Activated T-helper 1 cell treated with Interleukin-2 at 50 U/mL for 16 hours (primary cell): Measurements from ENCODE around the gene SCN4A.
"Not testable (repeated sequence)": the region's sequence is repeated elsewhere in the genome, so short reads cannot be mapped to it uniquely, and the experiment has no call there.

Source experiments
- DNase-seq: peaks from one replicate; pipeline ENCODE4 v3.0.0-alpha.2; 2020; ENCODE audit warnings: low read depth

SCN4A gene

DNA sequence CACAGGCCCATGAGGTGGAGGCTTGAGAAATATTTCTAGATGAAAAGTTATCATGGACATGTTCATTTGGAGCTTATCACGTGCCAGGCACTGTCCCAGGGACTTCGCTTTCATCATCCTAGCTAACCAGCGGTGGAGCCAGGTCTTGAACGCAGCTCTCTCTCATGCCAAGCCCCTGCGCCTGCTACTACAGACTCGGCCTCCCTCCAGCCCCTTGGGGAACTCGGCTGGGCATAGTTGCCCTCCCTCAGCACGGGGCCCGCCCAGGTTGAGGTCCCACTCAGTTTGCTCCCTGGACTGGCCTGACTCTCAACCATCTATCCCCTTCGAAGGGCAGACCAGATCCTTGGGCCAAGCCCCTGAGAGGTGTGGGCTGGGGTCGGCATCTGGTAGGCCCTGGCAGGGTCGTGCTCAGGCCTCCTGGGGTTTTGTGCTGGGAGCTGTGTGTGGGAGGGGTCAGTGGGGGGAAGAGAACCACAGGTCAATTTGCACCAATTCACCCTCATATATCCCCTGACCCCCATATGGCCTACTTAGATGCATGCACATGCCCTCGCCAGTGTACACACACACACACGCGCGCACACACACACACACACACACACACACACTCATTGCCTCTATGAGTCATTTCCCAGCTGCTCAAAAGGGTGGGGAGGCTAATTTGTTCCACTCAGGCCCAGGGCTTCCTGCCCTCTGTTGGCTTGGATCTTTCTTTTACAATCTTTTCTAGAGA is 12.1 kb upstream of the SCN4A start:
- DNase-seq: peak; percentile 35

DNA sequence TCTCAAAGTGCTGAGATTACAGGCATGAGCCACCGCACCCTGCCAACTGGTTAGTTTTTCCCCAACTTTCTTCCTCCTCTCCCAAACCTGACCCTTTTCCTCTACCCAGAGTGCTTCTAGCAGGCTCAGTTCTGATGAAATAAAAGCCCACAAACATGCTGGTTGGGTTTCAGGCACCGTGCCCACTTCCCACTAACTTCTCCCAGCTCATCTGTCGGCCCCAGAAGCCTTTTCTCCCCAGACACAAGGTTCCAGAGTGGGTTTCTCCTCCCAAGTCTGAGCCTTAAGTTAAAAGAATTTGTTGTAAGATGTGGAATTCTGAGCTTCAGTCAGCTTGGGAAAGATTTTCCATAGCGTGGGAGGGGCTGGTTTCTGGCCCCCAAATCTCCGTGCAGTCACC is 11.5 kb upstream of the SCN4A start:
- DNase-seq: no peak

DNA sequence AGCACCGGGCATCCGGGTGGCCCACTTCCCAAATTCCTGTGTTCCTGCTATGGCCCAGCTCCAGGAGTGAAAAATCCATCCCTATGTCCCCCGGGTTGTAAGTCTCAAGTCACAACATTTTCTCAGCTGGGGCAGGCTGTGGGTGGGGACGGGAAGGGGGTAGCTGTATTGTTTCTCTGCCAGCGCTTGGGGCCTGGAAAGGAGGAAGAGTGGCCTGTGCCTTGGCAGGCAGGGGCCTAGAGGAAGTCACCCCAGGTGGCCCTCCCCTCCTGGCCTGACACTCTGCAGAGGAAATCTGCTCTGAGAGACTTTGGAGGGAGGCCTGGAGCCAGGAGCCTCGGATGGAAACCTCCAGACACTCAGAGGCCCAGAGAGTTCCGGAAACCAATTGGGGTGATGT is 10.6 kb upstream of the SCN4A start:
- no peak for DNase-seq

DNA sequence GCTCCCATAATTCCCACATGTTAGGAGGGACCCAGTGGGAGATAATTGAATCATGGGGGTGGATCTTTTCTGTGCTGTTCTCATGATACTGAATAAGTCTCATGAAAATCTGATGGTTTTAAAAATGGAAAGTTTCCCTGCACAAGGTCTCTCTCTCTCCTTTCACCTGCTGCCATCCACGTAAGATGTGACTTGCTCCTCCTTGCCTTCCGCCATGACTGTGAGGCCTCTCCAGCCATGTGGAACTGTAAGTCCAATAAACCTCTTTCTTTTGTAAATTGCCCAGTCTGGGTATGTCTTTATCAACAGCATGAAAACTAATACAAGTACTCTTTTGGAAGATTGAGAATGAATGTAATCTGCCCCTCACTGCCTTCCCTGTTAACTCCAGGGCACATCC is 9.9 kb upstream of the SCN4A start:
- DNase-seq: not testable (repeated sequence)

DNA sequence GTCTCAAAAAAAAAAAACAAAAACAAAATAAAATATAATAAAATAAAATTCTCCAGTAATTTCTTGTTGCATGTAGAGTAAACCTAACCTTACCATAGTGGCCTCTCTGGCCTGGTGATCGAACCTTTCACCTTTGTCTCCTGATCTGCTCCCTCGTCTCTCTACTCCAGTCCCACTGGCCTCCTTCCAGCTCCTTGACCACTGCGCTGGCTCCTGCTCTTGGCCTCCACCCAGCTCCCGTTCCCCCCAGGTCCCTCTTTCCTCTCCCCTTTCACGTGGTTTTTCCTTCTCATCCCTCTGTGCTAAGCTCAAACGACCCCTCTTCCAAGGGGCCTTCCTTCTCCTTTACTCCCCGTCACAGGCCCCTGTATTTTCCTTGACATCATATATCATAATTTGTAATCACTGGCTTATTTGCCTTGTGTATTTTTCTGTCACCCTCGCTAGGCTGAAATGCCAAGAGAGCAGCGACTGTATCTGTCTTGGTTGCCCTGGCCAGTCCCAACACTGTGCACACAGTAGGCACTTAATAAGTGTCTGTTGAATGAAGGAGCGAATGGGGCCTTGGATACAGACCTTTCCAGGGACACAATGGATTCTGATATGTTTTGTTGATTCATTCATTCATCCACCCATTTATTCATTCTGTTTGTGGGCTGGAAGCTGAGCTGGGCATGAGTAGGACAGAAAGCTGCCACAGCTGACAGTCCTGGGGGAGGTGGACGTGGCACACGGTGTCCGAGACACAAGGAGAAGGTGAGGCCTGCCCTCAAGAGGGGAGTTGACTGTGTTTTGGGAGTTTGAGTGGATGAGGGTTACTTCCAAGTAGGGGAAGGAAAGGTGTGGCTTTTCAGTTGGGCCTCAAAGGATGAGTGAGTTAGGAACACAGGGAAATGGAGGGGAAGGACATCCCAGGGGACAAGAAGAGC is 5.8 kb upstream of the SCN4A start:
- no peak for DNase-seq

DNA sequence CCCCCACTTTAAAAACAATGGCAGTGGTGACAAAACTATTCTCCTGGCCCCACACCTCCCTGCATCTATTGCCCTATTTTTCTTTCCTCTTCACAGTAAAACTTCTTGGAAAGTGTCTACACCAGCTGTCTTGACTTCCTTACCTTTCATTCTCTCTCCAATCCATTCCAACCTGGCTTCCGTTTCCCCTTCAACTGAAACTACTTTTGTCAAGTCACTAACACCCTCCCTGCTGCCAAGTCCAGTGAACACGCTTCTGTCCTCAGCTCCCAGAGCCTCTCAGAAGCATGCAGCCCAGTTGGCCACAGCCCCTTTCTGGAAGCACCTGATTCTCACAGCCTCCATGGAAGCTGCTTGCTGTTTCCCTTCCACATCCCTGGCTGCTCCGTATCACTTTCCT is 4.0 kb upstream of the SCN4A start:
- no peak for DNase-seq

DNA sequence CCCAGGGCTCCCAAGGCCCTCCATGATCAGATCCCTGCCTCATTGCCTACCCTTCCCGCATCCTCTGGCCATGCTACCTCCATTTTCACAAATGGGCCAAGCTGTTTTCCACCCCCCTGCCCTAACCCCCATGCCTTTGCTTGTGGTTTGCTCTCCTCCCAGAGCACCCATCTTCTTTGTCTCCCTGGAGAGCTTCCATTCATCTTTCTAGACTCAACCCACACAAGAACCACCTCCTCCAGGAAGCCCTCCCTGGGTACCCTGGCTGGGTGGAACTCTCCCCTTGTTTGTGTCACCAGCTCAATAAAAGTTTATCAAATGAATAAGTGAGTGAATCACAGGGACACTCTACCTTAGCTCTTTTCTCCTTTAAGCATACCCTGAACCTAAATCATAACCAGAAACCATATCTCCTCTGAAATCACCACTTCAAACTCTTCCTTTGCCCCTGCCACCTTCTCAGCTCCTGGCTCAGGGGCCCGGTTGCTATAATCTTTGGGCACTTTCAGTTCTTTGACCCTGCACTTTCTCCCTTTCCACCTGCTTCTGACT is 2.9 kb upstream of the SCN4A start:
- DNase-seq: no peak

DNA sequence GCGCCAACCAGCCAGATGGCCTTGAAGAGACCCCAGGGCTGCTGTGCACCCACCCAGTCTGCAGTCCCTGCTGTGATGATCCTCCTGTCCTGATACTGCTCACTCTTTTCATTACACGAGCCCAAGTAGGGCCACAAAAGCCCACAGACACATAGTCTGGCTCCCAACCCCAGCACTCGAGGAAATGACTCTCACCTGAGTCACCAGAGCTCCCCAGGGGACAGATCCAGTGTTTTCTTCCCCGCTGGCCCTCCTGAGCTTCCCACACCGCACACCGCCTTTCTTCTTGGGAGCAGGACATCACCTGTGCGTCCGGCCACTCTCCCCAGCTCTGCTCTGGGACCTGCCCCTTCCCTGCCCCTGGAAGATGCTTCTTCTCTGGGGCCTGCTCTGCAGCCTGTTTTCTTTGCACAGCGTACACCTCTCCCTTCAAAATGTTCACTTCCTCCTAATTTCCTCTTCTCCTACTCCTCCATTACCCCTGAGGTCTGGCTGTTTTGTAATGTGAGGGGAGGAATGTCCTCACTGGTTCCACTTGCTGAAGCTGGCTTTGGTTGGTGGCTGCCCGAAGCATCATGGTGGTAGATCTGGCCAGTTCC is 2.0 kb upstream of the SCN4A start:
- DNase-seq: no peak

DNA sequence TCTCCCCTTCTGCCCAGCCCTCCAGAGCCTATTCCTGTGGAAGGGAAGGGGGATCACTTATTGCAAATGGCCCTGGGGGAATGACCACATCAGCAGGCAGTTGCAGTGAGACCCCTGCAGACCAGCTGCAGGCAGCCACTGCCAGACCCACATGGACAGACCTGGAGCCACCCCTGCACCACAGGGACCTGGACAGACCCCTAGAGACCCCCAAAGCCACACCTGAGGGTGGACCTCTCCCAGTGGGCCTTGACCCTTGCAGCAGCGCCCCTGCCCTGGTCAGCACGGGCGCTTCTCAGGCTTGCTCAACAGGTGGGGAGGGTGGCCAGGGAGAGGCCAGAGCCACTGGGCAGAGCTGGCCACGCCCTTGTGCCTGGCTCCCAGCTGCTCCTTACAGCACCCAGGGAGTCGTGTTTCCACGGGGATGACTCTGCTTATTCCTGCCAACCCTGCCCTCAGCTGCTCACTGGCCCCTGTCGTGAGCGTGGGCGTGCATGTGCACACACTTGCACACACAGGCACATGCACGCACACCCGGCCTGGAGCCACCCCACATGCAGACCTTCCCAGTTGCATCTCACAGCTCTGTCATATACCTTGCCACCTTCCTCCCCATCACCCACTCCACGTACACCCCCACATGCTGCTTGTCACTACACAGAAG is 1.3 kb upstream of the SCN4A start:
- no peak for DNase-seq

DNA sequence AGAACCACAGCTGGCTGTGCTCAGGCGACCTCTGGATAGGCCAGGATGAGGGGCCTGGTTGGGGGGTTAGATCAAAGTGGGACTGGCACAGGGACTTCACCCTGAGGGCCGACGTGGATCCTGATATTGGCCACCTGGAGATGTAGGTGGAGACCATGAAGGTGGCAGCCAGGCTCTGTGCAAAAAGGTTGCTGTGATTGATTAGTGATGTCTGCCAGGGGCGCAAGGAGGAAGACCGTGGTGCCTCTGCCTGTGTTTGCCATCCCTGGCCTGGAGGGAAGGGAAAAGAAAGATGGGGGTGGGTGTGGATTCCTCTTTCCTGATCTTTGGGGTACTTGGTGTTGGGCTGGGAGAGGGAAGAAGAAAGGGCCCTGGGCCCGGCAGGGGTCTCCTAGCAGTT is 529 bp upstream of the SCN4A start:
- DNase-seq: no peak

DNA sequence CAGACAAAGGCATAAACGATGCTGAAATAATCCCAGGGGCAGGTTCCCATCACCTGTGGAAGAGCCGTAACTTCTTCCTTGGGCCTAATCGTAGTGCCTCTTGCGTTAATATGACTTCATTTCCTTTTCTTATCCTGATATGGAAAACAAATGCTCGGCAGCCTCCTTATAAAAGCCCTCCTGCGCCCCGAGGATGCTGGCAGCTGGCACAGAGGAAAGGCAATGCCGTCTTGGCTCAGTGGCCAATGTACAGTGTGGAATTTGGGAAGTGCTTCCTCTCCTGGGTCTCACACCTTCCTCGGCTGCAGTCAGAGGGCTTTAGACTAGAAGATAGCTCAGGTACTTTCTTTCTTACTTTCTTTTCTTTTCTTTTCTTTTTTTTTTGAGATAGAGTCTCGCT is 3.4 kb downstream of the SCN4A start:
- DNase-seq: no peak

DNA sequence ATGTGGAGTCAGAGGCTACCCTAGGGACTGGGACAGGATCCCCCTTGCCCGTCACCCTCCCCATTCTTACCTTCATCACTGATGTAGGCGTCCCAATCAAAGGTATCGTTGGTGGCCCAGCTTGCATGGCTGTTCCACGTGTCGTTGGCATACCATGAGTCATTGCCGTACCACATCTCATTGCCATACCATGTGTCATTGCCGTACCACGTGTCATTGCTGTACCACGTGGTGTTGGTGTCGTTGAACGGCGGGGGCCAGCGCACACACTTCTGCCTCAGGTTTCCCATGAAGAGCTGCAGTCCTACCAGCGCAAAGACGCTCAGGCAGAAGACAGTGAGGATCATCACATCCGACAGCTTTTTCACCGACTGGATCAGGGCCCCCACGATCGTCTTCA is 4.8 kb downstream of the SCN4A start:
- no peak for DNase-seq

DNA sequence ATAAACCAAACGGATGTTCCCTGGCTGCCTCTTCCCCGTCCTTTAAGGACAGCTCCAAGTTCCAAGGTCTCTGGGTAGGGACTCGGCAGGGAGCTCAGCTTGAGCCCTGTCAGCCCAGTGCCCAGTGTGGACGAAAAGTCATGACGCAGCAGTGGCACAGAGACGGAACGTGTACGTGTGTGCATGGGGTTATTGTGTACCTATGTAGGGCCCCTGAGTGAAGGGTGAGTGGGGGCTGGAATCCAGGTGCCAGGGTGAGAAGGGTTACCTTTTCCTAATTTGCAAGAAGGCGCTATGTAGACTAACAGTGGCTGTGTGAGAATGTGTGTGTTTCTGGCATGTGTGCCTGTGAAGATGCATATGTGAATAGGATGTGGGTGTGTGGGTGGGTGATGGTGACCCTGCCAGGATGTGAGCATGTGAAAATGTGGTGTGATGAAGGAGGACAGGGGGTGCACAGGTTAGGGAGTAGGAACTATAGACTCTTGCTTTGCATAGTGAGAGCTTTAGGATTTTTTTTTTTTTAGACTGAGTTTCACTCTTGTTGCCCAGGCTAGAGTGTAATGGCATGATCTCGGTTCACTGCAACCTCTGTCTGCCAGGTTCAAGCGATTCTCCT is 6.0 kb downstream of the SCN4A start:
- no peak for DNase-seq

DNA sequence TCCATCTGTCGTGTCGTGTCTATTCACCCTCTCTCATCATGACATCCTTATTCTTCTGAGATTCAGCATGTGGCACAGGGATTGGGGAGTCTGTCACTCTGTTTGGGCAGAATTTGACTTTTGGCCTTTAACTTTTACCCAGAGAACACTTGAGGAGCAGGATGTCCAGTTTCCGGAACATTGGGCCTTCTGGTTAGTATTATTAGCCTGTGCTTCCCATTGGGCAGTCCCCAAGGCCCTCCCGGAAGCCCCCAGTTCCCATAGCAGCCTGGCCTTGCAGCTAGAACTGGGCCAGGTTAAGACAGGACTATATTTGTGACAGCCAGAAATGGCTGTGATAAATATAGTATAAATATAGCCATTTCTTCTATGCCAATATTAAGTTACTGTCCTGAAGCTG is 9.6 kb downstream of the SCN4A start:
- DNase-seq: no peak

DNA sequence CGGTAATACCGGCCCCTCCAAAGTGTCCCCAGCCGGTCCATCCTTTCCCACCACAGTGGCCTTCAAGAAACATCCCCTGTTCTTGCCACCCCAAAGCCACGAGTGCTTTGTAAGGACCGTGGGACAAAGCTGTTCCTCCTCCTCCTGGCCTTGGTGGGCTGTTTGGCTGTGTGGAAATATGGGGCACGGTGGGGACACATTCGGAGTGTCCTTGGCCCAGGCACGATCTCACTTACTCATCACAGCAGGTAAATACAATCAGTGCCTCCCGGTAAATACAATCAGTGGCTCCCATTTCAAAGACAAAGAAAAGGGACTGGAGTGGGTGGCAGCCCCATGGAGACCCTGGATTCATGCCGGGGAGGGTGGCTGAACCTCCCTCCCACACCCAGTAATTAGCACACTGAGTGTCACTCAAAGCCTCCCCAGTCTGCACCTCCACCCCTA is 10.4 kb downstream of the SCN4A start:
- DNase-seq: no peak

DNA sequence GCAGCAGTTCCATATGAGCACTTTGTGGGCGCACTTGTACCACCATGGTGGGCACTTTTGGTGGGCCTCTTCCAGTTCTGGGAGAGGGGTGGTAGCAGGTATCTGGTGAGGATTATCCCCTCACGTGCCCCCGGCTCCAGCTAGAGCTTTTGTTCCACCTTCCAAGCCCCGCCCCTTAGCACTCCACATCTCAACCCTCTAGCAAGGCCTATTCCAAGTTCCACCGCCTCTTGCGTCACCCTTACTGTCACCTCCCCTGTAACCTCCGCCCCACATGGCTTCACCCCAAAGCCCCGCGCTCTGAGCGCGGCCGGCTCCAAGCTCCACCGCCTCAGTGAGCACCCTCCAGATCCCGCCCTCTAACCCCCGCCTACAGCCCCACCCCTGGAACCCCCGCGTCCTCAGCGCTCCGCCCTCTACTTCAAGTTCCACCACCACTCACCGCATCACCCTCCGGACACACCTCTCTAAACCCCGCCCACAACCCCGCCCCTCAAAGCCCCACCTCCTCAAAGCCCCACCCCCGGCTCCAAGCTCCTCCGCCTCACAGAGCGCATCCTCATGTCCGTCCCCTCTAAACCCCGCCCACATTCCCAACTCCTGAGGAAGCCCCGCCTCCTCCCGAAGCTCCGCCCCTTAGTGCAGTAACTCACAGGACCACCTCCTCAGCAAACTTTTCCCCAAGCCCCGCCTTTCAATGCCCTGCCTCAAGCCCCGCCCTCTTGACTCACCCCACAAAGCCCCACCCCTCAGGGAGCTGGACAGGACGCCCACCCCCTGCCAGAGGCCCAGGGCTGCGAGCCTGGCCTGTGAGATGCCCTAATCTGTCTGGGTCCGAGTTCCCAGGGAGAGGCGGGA is 11.1 kb downstream of the SCN4A start:
- no peak for DNase-seq

DNA sequence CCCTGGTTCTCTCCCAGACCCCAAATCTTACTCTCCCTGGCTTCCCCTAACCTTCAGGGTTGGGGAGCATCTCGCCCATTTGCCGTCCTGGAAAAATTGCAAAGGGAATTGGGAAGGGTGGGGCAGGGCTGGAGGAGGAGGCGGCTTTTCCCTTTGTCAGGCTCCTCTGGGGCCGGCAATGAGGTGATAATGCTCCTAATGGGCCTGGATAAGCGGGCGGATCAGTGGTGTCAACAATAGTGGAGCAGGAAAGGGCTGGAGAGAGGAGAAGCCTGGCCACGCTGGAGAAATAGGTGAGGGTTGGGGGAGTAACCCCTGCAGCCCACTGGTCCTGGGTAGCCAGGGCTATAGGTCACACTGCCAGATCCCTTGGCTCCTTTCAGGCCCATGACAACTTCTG is 12.3 kb downstream of the SCN4A start:
- DNase-seq: no peak

DNA sequence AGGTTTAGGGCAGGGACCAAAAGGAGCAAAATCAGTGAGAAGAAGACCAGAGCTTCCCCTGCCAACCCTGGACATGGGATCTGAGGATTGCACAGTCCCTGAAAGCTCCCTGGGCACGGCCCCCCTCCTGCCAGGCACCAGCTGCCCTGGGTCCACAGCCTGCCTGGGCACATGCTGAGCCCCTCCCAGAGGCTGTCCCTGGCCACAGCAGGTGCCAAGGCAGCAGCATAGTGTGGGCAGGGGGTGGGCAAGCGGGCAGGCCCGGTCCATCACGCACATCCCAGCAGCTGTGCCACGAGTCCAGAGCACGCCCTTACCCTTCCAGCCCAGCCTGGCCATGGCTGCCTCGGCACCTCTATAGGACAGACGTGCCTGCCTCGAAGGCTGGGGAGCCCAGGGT is 12.7 kb downstream of the SCN4A start:
- DNase-seq: no peak

DNA sequence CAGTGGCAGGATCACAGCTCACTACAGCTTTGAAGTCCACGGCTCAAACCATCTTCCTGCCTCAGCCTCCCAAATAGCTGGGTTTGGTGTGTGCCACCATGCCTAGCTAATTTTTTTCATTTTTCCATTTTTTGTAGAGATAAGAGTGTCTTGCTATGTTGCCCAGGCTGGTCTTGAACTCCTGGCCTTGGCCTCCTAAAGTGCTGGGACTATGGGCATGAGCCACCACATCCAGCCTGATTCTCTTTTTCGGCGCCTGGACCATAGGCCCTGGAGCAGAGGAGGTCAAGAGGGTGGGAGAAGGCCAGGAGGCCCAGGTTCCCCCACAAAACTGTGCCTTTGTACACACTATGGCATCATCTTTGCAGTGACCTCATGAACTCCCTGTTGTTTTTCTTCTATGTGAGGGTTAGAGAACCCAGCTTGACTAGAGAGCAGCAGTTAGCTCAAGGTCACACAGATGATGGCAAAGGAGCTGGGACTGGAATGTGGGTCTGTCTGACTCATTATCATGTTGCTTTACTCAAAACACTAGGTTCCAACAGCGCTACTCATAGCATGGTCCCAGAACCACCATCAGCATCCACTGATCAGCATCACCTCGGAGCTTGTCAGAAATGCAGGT is 16.3 kb downstream of the SCN4A start:
- DNase-seq: no peak

DNA sequence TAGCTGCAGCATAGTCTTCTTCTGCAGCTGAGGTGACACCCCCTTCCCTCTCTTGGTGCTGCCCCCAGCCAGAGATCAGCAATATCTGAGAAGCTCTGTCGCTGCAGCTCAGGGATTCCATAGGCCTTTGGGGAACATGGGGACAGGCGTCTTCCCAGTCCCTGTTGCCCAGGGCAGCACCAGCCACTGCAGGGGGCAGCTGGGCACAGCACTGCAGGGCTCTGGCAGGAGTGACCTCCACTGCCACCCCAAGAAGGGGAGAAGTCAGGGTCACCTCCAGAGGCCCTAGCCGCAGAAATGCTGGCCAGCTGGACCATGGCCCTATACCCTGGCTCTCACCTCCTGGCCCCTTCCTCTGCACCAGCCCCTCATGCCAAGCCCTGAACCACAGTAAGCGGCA is 16.9 kb downstream of the SCN4A start:
- DNase-seq: no peak
